Endothelial cell of umbilical vein (primary cell): Measurements from ENCODE around the gene DEDD. TPM values are rescaled to one million over a fixed set of nuclear protein-coding genes. Genes with fewer than 3 reads are reported as not detected.

Experiments used
- BruUV-seq: library from RNA; stranded (reverse); fragments of 400-500 nt; replicated peaks from 2 replicates; lab custom pipeline; 2021; lab: Mats Ljungman, UMichigan
- CTCF ChIA-PET: fragments of 300-600, 350-600 bp; sonication (Branson Sonifier 250); formaldehyde crosslinking; loops from one replicate; lab custom pipeline; 2021; ENCODE audit warnings: antibody characterized with exemption, inconsistent platforms; lab: Charles Lee
- POLR2A ChIA-PET: fragments of 300-600, 350-600 bp; sonication (Branson Sonifier 250); formaldehyde crosslinking; loops from one replicate; lab custom pipeline; 2021; ENCODE audit warnings: antibody characterized with exemption, inconsistent platforms; lab: Charles Lee
- DNase-seq: peaks from one replicate; pipeline ENCODE4 v3.0.0-alpha.2; 2011; ENCODE audit warnings: low read depth, low spot score
- FAIRE-seq: peaks from 2 replicates; lab custom pipeline; 2011; peaks lifted over from hg19 to GRCh38; lab: Jason Lieb, UNC
- H2AFZ ChIP-seq: 2 replicates; pipeline ENCODE4 v1.6.0; 2012; ENCODE audit warnings: low read depth, low read length, control low read depth, inconsistent platforms
- H3K27ac ChIP-seq: 2 replicates; pipeline ENCODE4 v1.5.1; 2011; ENCODE audit warnings: low read depth, mild to moderate bottlenecking, control low read depth, low read length, moderate library complexity; ENCODE audit not compliant: insufficient read depth
- H3K27me3 ChIP-seq, 2 experiments: 2 replicates each; pipeline versions ENCODE4 v1.6.0 to v1.6.1; 2011; ENCODE audit warnings: low read length in 2 of 2, mixed read lengths in 1 of 2; ENCODE audit not compliant: control insufficient read depth in 2 of 2, insufficient read depth in 2 of 2
- H3K36me3 ChIP-seq, 2 experiments: 2 replicates in 1 of 2; 3 replicates in 1 of 2; pipeline ENCODE4 v1.5.1; 2011; ENCODE audit warnings: low read length in 2 of 2, mild to moderate bottlenecking in 1 of 2, moderate library complexity in 1 of 2; ENCODE audit not compliant: control insufficient read depth in 2 of 2, insufficient read depth in 2 of 2; ENCODE audit errors: extremely low read depth in 1 of 2
- H3K4me1 ChIP-seq: 3 replicates; pipeline ENCODE4 v1.5.1; 2011; ENCODE audit warnings: mild to moderate bottlenecking, low read length; ENCODE audit not compliant: control insufficient read depth, insufficient read depth; ENCODE audit errors: extremely low read depth
- H3K4me2 ChIP-seq: 2 replicates; pipeline ENCODE4 v1.6.1; 2011; ENCODE audit warnings: low read length, control low read depth, mixed read lengths; ENCODE audit not compliant: insufficient read depth
- H3K4me3 ChIP-seq, 3 experiments: fragments of 200-600 bp in 1 of 3; sonication (generic), shearing (Covaris generic) in 1 of 3; replicated peaks in 1 of 3; 2 replicates each; pipeline ENCODE4 v1.5.1; 2011 to 2016; ENCODE audit warnings: control low read depth in 3 of 3, low read length in 3 of 3, mild to moderate bottlenecking in 2 of 3, inconsistent platforms in 1 of 3, low read depth in 1 of 3, moderate library complexity in 1 of 3; ENCODE audit not compliant: insufficient read depth in 1 of 3
- H3K79me2 ChIP-seq: 2 replicates; pipeline ENCODE4 v1.6.0; 2012; ENCODE audit warnings: low read length, inconsistent platforms; ENCODE audit not compliant: control insufficient read depth, insufficient read depth
- H3K9ac ChIP-seq: replicated peaks from 2 replicates; pipeline ENCODE3; 2011; ENCODE audit warnings: low read length, control low read depth; ENCODE audit not compliant: insufficient read depth; ENCODE audit errors: extremely low read depth
- H3K9me1 ChIP-seq: replicated peaks from 3 replicates; pipeline ENCODE4 v1.6.0; 2011; ENCODE audit warnings: mild to moderate bottlenecking, low read length; ENCODE audit not compliant: control insufficient read depth, insufficient read depth; ENCODE audit errors: extremely low read depth
- H3K9me3 ChIP-seq: replicated peaks from 2 replicates; pipeline ENCODE4 v1.5.1; 2012; ENCODE audit warnings: low read length, inconsistent platforms; ENCODE audit not compliant: control insufficient read depth, insufficient read depth
- H4K20me1 ChIP-seq: replicated peaks from 2 replicates; pipeline ENCODE3; 2011; ENCODE audit warnings: mild to moderate bottlenecking, low read length; ENCODE audit not compliant: control insufficient read depth, insufficient read depth; ENCODE audit errors: extremely low read depth
- EZH2 ChIP-seq: IDR thresholded peaks from 2 replicates; pipeline ENCODE4 v1.6.1; 2012; ENCODE audit warnings: borderline replicate concordance, low read depth, mild to moderate bottlenecking, moderate library complexity, low read length, inconsistent platforms; ENCODE audit not compliant: severe bottlenecking
- FOS ChIP-seq: IDR thresholded peaks from 2 replicates; pipeline ENCODE4 v1.6.1; 2011; ENCODE audit warnings: mild to moderate bottlenecking, low read length, moderate library complexity, borderline replicate concordance; ENCODE audit not compliant: insufficient read depth
- GATA2 ChIP-seq: IDR thresholded peaks from 2 replicates; pipeline ENCODE4 v1.7.0; 2011; ENCODE audit warnings: low read depth, mild to moderate bottlenecking, moderate library complexity, mixed read lengths, low read length; ENCODE audit not compliant: insufficient read length, insufficient read depth
- JUN ChIP-seq: IDR thresholded peaks from 2 replicates; pipeline ENCODE4 v1.6.1; 2011; ENCODE audit warnings: borderline replicate concordance, low read depth; ENCODE audit not compliant: insufficient read length, insufficient read depth
- MYC ChIP-seq: IDR thresholded peaks from one replicate; pipeline ENCODE4 v1.6.1; 2011; ENCODE audit warnings: mild to moderate bottlenecking, low read depth, low read length
- POLR2A ChIP-seq: IDR thresholded peaks from 2 replicates; pipeline ENCODE4 v1.6.1; 2012; ENCODE audit warnings: low read depth, mild to moderate bottlenecking, control low read depth, low read length
- POLR2AphosphoS5 ChIP-seq: IDR thresholded peaks from 2 replicates; pipeline ENCODE4 v1.6.1; 2012; ENCODE audit warnings: low read depth, mild to moderate bottlenecking, control low read depth, low read length, moderate library complexity; ENCODE audit not compliant: insufficient read depth
- dilution Hi-C: fragments of 300-500 bp; cut with MboI; formaldehyde crosslinking; loops from one replicate; pipeline ENCODE4 v1.15.0; 2019; ENCODE audit warnings: low sequenced_read_pairs; ENCODE audit not compliant: extremely low pct_ligation_motif_present
- intact Hi-C: fragments of 100-400 bp; cut with micrococcal nuclease; formaldehyde crosslinking; loops from one replicate; pipeline ENCODE4 v1.10.0; 2022
- polyA plus RNA-seq, 4 experiments: library from polyadenylated mRNA; depleted of rRNA in 3 of 4; stranded (reverse) in 3 of 4; unstranded in 1 of 4; fragments of >200 nt; gene quantifications; 2 replicates each; pipeline versions ENCODE4 v1.2.1 to v1.2.3, GENCODE V29; 2011 to 2012; ENCODE audit warnings: missing spikeins in 1 of 4
- total RNA-seq: library from RNA; stranded (reverse); gene quantifications from 2 replicates; pipeline ENCODE4 v1.2.3, GENCODE V29; 2021
- TF ChIP-seq, protein P1 (sequence below): IDR thresholded peaks from 2 replicates; pipeline ENCODE4 v1.6.1; 2011; ENCODE audit not compliant: insufficient read depth, insufficient read length
- TF ChIP-seq, protein P2 (sequence below), 2 donors: IDR thresholded peaks; 1 replicate in 1 of 2; 2 replicates in 1 of 2; pipeline ENCODE4 v1.5.1; 2011; ENCODE audit warnings: low read length in 2 of 2, mild to moderate bottlenecking in 2 of 2, moderate library complexity in 2 of 2, control low read depth in 1 of 2, inconsistent platforms in 1 of 2, low read depth in 1 of 2; ENCODE audit not compliant: insufficient read depth in 1 of 2; ENCODE audit errors: extremely low read depth in 1 of 2

DEDD gene
- total and polyA plus RNA-seq, 2 donors (not counting 3 experiments of a cell fraction or from before 2014, with no cell fraction given): 50.2 to 78.3 TPM

DNA sequence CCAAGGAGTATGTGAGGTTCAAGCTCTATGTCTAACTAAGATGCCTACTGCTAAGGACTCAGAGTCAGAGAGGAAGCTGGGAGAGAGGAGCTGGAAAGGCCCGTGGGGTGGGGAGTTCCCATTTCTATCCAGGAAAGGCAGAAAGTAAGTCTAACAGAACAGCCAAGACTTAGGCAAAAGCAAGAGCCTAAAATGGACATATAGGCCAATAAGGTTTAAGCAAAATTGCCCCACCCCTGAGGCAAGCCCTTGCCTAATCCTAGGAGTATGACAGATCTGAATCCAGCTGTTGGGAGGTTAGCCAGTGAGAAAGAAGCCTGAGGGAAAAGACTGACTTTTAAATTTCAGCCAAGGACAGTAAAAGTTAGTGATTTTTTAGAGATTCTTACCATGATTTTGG lies 35.9 kb downstream of the DEDD start:
- POLR2A ChIA-PET: no interaction called here

More for the DNA sequence above, 35.9 kb downstream of the DEDD start:
- H3K4me1 ChIP-seq: peaks cover 8% of the 10 kb centered on the region
- no peak overlapping the region for H3K4me2 ChIP-seq
- FAIRE-seq (no peak), DNase-seq (no peak)
- no peaks in the 10 kb centered on the region for H3K9me3 ChIP-seq
- H2AFZ ChIP-seq: no peak overlapping the region
- BruUV-seq: no TSS peak
- H3K36me3 ChIP-seq: peaks cover 4 to 5% of the 10 kb centered on the region in 2 experiments
- no peak overlapping the region for H3K27ac ChIP-seq
- H3K9me1 ChIP-seq: no peaks in the 10 kb centered on the region
- intact Hi-C loops: loop anchor here (2.0 to 5.0 kb wide), 2 partner anchors 262 to 369 kb away; no protein-coding TSS in a partner anchor
- dilution Hi-C loops: no loop called here
- H3K27me3 ChIP-seq: no peaks in the 10 kb centered on the region
- no peaks in the 10 kb centered on the region for H4K20me1 ChIP-seq
- H3K9ac ChIP-seq: no peak overlapping the region
- CTCF ChIA-PET: interaction anchor here (0.7 to 7.6 kb wide), 14 partner anchors 9 to 261 kb away, joined by 3 to 197 read pairs (median 8); partner anchors contain the start of genes DEDD, F11R and USF1
- no peak overlapping the region for H3K4me3 ChIP-seq
- H3K79me2 ChIP-seq: no peaks in the 10 kb centered on the region
- TF ChIP-seq, protein P1, sequence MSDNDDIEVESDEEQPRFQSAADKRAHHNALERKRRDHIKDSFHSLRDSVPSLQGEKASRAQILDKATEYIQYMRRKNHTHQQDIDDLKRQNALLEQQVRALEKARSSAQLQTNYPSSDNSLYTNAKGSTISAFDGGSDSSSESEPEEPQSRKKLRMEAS: no peak
- TF ChIP-seq POLR2AphosphoS5 (no peak), JUN (no peak), GATA2 (no peak), MYC (no peak), FOS (no peak), POLR2A (no peak), EZH2 (no peak)
- TF ChIP-seq, protein P2, sequence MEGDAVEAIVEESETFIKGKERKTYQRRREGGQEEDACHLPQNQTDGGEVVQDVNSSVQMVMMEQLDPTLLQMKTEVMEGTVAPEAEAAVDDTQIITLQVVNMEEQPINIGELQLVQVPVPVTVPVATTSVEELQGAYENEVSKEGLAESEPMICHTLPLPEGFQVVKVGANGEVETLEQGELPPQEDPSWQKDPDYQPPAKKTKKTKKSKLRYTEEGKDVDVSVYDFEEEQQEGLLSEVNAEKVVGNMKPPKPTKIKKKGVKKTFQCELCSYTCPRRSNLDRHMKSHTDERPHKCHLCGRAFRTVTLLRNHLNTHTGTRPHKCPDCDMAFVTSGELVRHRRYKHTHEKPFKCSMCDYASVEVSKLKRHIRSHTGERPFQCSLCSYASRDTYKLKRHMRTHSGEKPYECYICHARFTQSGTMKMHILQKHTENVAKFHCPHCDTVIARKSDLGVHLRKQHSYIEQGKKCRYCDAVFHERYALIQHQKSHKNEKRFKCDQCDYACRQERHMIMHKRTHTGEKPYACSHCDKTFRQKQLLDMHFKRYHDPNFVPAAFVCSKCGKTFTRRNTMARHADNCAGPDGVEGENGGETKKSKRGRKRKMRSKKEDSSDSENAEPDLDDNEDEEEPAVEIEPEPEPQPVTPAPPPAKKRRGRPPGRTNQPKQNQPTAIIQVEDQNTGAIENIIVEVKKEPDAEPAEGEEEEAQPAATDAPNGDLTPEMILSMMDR (IDR thresholded peaks at IDR 0.05; ENCODE audit: extremely low read depth in 1 of 2, insufficient read depth in 1 of 2, low read depth in 1 of 2, low read length in 2 of 2): no peak
